A549 treated with Hydrocortisone at 1 μM for 4 hours (cell line): ENCODE results near the gene ZSCAN5A. TPM values are rescaled to one million over a fixed set of nuclear protein-coding genes. Genes with fewer than 3 reads are reported as not detected.

ENCODE experiments used
- total RNA-seq: library from RNA; stranded (reverse); fragments of 200-300 nt; extraction: Qiagen RNA extraction; gene quantifications from 5 replicates; pipeline ENCODE4 v1.2.3, GENCODE V29; 2022

ZSCAN5A gene
- total RNA-seq: 6.7 to 8.7 TPM (median 7.5 TPM) in 5 replicates

GRCh38 chr19:56314381-56315076, at the start of gene ZSCAN5A:
ZSCAN5A (minus strand) TSS chr19:56314839; CDS start chr19:56225046, 89,793 bp downstream.

GRCh38 chr19:56272161-56272798, 42.4 kb downstream of the ZSCAN5A start, which contains the start of gene EDDM13:
EDDM13 (plus strand) TSS chr19:56272748; CDS start chr19:56272835, 87 bp downstream.

GRCh38 chr19:56201973-56202372, 112.7 kb downstream of the ZSCAN5A start, which contains the start of gene ZSCAN5C:
ZSCAN5C (plus strand) TSS chr19:56202273; CDS start chr19:56205914, 3,641 bp downstream.

GRCh38 chr19:56197646-56198045, 117.0 kb downstream of the ZSCAN5A start, which contains the start of gene ZSCAN5B:
ZSCAN5B (minus strand) TSS chr19:56197783; CDS start chr19:56193052, 4,731 bp downstream.

GRCh38 chr19:56175861-56176307, 138.8 kb downstream of the ZSCAN5A start, which contains the start of gene GALP:
GALP (plus strand) TSS chr19:56176008; CDS start chr19:56177109, 1,101 bp downstream.

Other genes with a start within 250 kb of the ZSCAN5A start
- gene ZNF787, start 193.5 kb downstream of the ZSCAN5A start, total RNA-seq: 27.1 to 47.9 TPM (median 45.3 TPM) in 5 replicates
- 17.3 to 28.5 TPM (median 26.0 TPM) in 5 replicates for gene ZNF444, start 173.6 kb downstream of the ZSCAN5A start, total RNA-seq
- gene GALP, start 138.8 kb downstream of the ZSCAN5A start, total RNA-seq: not detected in 5 replicates
- 0.06 to 0.13 TPM (median 0.06 TPM) in 3 of 5 replicates, not detected in the others for gene ZSCAN5B, start 117.1 kb downstream of the ZSCAN5A start, total RNA-seq
- gene ZSCAN5C, start 112.6 kb downstream of the ZSCAN5A start, total RNA-seq: not detected in 5 replicates
- not detected in 5 replicates for gene EDDM13, start 42.1 kb downstream of the ZSCAN5A start, total RNA-seq
- 0.95 to 1.6 TPM (median 1.1 TPM) in 5 replicates for gene ZNF582, start 78.7 kb upstream of the ZSCAN5A start, total RNA-seq
- gene ZNF583, start 89.5 kb upstream of the ZSCAN5A start, total RNA-seq: 2.1 to 2.8 TPM (median 2.2 TPM) in 5 replicates
- not detected in 5 replicates for gene ZNF667, start 162.5 kb upstream of the ZSCAN5A start, total RNA-seq
- 0.02 to 0.13 TPM (median 0.03 TPM) in 5 replicates for gene ZNF471, start 193.0 kb upstream of the ZSCAN5A start, total RNA-seq
- gene ZFP28, start 224.1 kb upstream of the ZSCAN5A start, total RNA-seq: 3.6 to 4.9 TPM (median 4.3 TPM) in 5 replicates